Testis (tissue), 3 donors: ENCODE data around the gene HECW1. TPM values are rescaled to one million over a fixed set of nuclear protein-coding genes. Genes with fewer than 3 reads are reported as not detected.
"Not testable (repeated sequence)": the region's sequence is repeated elsewhere in the genome, so short reads cannot be mapped to it uniquely, and the experiment has no call there.

Source experiments
- DNase-seq: peaks from one replicate; pipeline ENCODE4 v3.0.0-alpha.2; 2019
- H3K27ac ChIP-seq, 2 donors: fragments of 200-600 bp; sonication (generic); one replicate each; pipeline ENCODE4 v1.5.1; 2019
- H3K27me3 ChIP-seq: fragments of 200-600 bp; sonication (generic); one replicate; pipeline ENCODE4 v1.5.1; 2019
- H3K36me3 ChIP-seq: fragments of 200-600 bp; sonication (generic); one replicate; pipeline ENCODE4 v1.5.1; 2017; ENCODE audit warnings: low read depth; ENCODE audit errors: missing control alignments
- H3K4me1 ChIP-seq: fragments of 200-600 bp; sonication (generic); one replicate; pipeline ENCODE4 v1.5.1; 2019
- H3K4me3 ChIP-seq, 2 donors: fragments of 200-600 bp; sonication (generic); one replicate each; pipeline ENCODE4 v1.5.1; 2017 to 2019
- H3K9me3 ChIP-seq: fragments of 200-600 bp; sonication (generic); one replicate; pipeline ENCODE4 v1.5.1; 2017
- CTCF ChIP-seq, 3 experiments: fragments of 450-650 bp in 2 of 3; fragments of 200-600 bp in 1 of 3; sonication (generic) in 1 of 3; IDR thresholded peaks; one replicate each; pipeline ENCODE4 v1.5.1; 2016 to 2019; ENCODE audit warnings: antibody characterized with exemption in 3 of 3, mild to moderate bottlenecking in 2 of 3, moderate library complexity in 1 of 3
- POLR2A ChIP-seq: fragments of 450-650 bp; IDR thresholded peaks from one replicate; pipeline ENCODE4 v1.6.1; 2017; ENCODE audit warnings: antibody characterized with exemption, mild to moderate bottlenecking, moderate library complexity
- WGBS, 2 donors: methylation state at CpG; one replicate each; pipeline ENCODE4 v1.1.5; 2018; 5-methylcytosine and 5-hydroxymethylcytosine counted together
- intact Hi-C: fragments of 100-400 bp; cut with DNase I; formaldehyde crosslinking; loops from one replicate; pipeline ENCODE4 v1.15.1; 2023; ENCODE audit warnings: low total_unique reads
- polyA plus RNA-seq: library from polyadenylated mRNA; stranded (reverse); fragments of 350-450 nt; fragmentation: Illumina TruSeq; extraction: RNeasy Lipid Tissue Mini Kit (QIAGEN cat#74804); gene quantifications from one replicate; pipeline ENCODE4 v1.2.3, GENCODE V29; 2014; ENCODE audit warnings: low read depth, low replicate concordance; ENCODE audit not compliant: insufficient read depth
- total RNA-seq, 2 donors: library from RNA; depleted of rRNA; stranded (reverse); fragments of >200 nt; gene quantifications; one replicate each; pipeline ENCODE4 v1.2.3, GENCODE V29; 2016

HECW1 gene
- total and polyA plus RNA-seq, 3 donors from 2014 or later: 3.2 to 14.5 (median 5.0) TPM

- TF ChIP-seq POLR2A (no peak), CTCF (IDR thresholded peaks at IDR 0.05) (no peak)
- no peak for DNase-seq
- intact Hi-C loops: no loop called here
- Histone ChIP-seq H3K36me3 (no peaks in the 10 kb centered on the region), H3K9me3 (no peaks in the 10 kb centered on the region), H3K4me1 (peaks cover 6% of the 10 kb centered on the region), H3K4me3 (no peak overlapping the region), H3K27ac (no peak overlapping the region), H3K27me3 (no peaks in the 10 kb centered on the region)
- WGBS, 2 donors: 81 to 86% methylated on average over 1 of the region's 1 CpG
Measured at GRCh38 chr7:43204081-43204480, 91.6 kb downstream of the HECW1 start.

- Histone ChIP-seq H3K27ac (no peak overlapping the region), H3K36me3 (no peaks in the 10 kb centered on the region), H3K4me3 (no peak overlapping the region), H3K4me1 (peaks cover 6% of the 10 kb centered on the region), H3K9me3 (no peaks in the 10 kb centered on the region), H3K27me3 (no peaks in the 10 kb centered on the region)
- intact Hi-C loops: no loop called here
- 73 to 78% methylated on average over 8 of the region's 8 CpGs for WGBS, 2 donors
- no peak for TF ChIP-seq CTCF (IDR thresholded peaks at IDR 0.05)
- peak; percentile 60 for DNase-seq
Measured at GRCh38 chr7:43205171-43205795, 92.8 kb downstream of the HECW1 start.

GRCh38 chr7:43208242-43208641 lies 95.8 kb downstream of the HECW1 start:
- DNase-seq: no peak
- Histone ChIP-seq H3K27ac (no peak overlapping the region), H3K9me3 (no peaks in the 10 kb centered on the region), H3K4me3 (no peak overlapping the region), H3K27me3 (no peaks in the 10 kb centered on the region), H3K4me1 (peaks cover 6% of the 10 kb centered on the region), H3K36me3 (no peaks in the 10 kb centered on the region)
- no peak for TF ChIP-seq POLR2A
- no peak for TF ChIP-seq CTCF (IDR thresholded peaks at IDR 0.05)
- intact Hi-C loops: no loop called here
- WGBS, 2 donors: 83 to 85% methylated on average over 2 of the region's 2 CpGs

DNA sequence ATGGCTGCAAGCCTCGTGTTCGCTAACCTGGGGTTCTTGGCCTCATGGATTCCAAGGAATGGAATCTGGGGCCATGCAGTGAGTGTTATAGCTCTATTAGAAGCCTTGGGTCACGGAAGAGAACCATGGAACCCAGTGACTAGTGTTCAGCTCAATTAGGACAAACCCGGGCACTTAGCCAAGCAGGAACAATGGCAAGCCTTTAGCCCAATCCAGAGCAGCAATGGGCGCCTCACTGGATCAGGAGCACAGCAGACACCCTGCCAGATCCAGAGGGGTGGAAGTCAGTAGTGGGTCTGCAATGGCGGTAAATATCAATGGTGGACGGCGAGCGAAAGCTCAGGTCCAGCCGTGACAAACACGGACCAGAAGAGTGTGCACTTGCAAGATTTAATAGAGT lies 98.1 kb downstream of the HECW1 start:
- H3K4me1 ChIP-seq, intact Hi-C loops, H3K27ac ChIP-seq, H3K4me3 ChIP-seq, H3K9me3 ChIP-seq, DNase-seq, H3K36me3 ChIP-seq, H3K27me3 ChIP-seq: not testable (repeated sequence)
- WGBS, 2 donors: 82 to 85% methylated on average over 11 of the region's 11 CpGs

DNA sequence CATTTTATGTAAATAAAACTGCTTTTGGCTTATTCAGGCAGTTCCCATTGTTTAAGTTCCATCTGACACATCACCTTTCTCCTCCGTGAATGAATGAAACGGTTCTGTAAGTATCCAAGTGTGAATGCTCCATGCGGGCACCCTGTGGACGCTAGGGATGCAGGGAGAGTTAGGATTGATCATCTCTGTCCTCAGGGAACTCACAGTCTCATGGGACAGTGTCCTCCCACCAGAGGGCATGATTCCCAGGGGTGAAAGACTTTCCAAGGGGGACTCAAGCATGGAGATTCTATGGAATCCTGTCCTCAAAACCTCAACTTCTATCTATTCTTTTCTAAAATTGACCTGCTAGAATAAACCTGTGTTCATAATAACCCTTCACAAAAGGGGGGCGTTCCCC lies 98.8 kb downstream of the HECW1 start:
- WGBS, 2 donors: 88 to 90% methylated on average over 5 of the region's 5 CpGs
- Histone ChIP-seq H3K4me3 (no peak overlapping the region), H3K4me1 (no peaks in the 10 kb centered on the region), H3K27me3 (no peaks in the 10 kb centered on the region), H3K27ac (no peak overlapping the region), H3K9me3 (no peaks in the 10 kb centered on the region), H3K36me3 (no peaks in the 10 kb centered on the region)
- DNase-seq: no peak
- TF ChIP-seq POLR2A (no peak), CTCF (IDR thresholded peaks at IDR 0.05) (no peak)
- intact Hi-C loops: no loop called here
